HG03135 (cell line): ENCODE results near the gene CHN1.

Experiments
- ATAC-seq: cut with Tn5 transposase; IDR thresholded peaks from one replicate; pipeline ENCODE4 v1.9.1; 2021; ENCODE audit warnings: mild to moderate bottlenecking, moderate library complexity; ENCODE audit not compliant: unreplicated experiment

Gene CHN1

DNA sequence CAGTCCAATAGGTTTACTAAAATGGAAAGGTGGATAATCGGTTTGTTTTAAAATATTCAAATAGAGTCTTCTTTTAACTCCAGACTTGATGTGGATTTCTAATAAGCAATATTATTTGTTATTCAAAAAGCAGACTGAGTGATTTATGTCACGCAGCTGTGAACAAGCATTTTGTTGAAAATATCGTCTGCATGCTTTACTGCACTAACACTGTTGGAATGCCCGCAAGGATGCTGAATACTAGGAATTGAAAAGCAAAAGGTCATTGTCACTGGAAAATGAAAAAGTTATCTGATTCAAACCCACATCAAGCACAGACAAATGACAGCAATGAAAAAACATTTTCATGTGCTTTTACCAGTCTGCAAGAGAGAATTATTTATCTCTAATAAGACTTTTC, 31.1 kb downstream of the CHN1 start:
- ATAC-seq, result no peak

DNA sequence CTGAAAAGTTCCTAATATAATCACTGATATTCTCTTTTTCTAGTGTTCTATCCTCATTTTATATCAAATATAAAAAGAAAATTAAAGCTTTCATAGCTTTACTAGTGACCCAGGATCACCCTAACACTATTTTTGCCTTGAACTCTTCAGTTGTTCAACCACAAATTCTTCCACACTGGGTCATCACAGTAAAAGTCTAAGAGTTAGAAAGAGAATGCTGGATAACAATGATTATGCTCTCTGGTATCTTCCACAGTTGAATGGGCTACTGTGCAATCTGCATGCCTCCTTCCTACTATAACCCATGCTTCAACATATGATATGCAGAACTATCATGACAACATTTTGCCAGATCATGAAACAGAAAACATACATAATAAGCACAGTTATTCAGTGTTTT, 32.3 kb downstream of the CHN1 start:
- ATAC-seq, result no peak

DNA sequence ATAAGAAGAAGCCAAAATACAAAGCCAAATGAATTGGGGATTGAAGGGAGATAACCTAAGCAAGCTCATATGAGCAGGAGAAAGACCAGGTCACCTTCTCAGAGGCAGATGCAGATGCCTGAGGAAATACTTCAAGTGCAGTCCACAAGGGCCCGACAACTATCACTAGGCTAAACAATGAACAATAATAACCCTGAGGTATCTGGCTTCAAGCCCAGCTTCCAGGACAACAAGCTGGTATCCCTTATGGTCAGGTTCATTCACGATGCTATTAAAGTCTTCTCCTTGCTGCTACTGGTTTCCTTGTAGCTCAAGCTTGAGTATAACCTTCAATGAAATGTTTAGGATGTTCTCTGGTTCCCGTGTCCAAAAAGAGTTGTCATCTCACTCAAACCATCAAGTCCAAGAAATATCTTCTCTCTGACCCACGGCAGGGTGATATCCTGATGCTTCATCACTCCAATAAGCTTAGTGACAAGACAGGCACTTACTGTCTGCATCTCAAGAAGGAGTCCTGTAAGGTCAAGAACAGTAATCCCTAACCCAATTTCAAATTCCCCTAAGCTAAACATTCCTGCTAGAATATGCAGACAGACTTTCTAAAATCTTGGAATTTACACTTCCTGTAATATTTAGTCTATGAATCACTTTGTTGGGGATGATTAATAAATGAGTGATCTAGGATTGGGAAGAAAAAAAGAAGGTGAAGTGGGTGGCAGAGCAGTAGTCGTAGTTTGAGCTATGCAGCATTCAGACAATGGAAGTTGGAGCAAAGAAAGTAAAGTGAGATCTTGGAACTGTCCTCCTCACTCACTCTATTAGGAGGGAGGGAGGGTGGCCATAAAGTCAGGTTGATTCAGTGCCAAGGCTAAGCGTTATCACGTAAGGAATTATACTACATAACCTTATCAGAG, 33.1 kb downstream of the CHN1 start:
- no peak for ATAC-seq

DNA sequence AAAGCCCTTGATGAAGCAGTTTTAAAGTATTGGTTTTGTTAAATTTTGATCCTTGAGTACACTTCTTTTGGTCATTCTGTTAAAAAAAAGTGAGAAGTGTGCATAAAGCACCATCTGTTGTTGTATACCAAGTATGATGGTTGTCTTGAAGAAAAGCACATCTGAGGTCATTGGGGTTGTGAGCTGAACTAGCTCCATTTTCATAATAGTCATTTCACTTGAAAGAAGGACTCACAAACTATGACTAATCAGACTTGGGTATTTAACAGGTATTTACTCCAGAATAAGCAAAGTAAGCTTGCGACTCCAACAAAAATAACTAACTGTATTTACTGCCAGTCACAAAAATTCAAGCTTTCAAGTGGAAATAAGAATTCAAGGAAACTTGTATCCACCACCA, 35.1 kb downstream of the CHN1 start:
- ATAC-seq, result no peak

DNA sequence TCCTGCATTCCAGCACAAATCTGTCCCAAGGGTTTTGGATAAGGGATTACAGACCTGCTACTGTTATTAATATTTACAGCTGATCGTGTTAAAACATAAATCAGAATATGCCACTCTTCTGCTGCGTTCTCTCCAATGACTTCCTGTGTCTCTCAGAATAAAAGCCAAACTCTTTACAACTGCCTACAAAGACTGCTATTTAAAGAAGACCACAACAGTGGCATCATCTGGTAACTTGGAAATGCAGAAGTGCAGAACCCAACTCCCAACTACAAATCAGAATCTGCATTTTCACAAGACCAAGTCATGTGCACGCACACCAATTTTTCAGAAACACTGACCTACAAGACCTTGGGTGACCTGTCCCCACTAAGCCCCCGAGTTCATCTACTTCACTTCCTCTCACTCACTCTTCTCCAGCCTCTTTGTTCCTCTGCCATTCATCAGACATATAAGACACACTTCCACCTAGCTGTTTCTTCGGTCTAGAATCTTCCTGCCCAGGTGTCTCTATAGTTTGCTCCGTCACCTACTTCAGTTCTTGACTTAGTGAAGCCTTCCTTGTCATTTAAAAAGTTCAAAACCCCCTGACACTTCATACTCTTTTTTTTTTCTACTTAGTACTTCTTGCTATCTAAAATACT, 36.0 kb downstream of the CHN1 start:
- ATAC-seq, result no peak

DNA sequence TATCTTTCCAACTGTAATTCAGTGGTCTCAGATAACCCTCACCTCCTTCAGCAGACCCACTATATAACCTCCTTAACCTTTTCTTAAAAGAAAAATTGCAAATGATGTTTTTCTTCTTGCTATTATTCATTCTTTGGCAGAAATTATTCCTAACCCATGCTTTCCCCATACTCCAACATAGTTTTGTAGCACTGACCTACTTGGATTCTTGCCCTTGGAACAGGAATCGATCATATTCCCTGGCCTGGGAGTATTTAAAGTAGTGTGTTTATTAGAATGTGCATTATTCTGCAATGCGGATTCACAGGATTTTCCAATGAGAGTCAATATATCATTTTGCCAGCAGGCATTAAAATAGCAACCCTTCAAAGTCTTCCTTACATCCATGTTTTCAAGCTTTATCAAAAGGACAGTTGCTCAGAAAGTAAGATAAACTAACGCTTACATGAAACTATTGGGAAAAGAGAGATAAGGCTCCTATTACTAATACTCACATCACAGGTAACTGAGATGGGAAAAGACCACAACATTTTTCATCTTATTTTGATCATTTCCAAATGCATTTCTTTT, 37.4 kb downstream of the CHN1 start:
- no peak for ATAC-seq

DNA sequence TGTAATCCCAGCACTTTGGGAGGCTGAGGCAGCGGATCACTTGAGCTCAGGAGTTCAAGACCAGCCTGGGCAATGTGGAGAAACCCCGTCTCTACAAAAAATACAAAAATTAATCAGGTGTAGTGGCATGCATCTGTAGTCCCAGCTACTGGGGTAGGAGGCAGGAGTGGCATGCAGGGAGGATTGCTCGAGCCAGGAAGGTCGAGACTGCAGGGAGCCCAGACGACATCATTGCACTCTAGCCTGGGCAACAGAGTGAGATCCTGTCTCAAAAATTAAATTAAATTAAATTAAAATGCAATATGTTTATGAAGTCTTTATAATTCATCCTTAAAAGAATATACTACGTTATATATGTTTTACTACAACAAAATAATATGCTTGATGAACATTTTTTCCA, 38.1 kb downstream of the CHN1 start:
- ATAC-seq, result no peak

DNA sequence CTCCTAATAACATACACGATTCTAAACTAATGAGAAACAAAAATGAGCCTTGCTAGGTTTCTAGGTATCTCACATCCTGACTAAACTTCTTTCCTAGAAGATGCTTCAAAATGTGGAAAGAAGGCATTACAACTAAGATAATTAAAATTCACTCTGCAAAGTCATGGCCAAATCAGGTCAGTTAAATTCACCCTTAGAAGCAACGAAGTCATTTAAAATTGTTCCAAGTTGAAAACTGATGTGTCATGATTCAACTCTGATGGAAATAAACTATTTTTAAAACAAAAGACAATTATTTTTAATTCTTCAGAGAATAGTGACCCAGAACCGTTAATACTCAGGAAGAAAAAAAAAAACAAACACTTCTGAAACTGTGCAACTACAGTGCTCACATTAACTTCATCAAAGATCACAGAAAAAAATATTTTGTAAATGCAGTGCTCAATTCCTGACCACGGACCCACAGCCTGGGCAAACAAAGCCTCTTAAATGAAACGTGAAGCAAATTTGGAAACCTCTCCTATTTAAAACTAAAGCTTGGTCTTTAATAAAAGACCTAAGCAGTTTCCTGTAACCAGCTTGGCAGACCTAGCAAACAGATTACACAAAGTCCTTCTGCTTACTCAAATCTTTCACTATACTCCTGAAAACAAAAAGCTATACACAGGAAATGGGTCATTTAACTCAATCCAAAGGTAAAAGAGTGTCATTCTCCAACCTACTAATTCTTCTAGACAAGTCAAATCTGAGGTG, 39.0 kb downstream of the CHN1 start:
- ATAC-seq, result no peak

DNA sequence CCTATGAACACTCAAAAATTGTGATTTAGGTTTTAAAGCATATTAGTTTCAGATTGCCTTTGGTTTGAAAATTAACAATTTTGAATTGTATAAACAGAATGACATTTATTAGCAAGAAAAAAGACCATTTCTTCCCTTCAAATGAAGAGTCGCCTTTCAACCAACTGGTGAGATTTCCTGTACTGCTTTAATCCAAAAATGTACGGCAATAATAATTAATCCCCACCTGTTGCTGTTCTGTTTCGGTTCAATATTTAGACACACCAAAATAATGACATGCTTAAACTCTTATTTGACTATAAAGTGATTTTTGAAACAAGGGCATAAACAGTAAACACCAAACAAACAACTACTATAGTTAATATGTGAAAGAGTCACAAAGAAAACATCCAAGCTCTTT, 39.6 kb downstream of the CHN1 start:
- no peak for ATAC-seq

DNA sequence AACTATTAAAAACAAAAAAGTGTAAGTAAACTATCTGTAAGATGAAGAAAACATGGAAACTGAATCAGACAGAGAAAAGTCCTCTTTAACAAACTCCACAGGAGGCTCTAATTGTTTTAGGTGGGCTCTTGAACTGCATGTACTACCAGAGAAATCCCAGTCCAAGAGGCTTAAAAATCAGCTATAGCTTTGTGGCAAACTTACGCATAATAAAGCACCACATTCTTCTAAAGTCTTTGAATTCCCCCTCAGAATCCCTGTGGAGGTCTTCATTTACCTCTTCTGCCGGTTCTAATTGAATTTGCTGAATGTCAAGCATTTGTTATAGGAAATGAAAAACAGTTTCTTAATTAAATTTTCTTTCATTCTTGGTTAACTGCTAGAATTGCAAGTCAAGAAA, 40.8 kb downstream of the CHN1 start:
- ATAC-seq, result no peak

DNA sequence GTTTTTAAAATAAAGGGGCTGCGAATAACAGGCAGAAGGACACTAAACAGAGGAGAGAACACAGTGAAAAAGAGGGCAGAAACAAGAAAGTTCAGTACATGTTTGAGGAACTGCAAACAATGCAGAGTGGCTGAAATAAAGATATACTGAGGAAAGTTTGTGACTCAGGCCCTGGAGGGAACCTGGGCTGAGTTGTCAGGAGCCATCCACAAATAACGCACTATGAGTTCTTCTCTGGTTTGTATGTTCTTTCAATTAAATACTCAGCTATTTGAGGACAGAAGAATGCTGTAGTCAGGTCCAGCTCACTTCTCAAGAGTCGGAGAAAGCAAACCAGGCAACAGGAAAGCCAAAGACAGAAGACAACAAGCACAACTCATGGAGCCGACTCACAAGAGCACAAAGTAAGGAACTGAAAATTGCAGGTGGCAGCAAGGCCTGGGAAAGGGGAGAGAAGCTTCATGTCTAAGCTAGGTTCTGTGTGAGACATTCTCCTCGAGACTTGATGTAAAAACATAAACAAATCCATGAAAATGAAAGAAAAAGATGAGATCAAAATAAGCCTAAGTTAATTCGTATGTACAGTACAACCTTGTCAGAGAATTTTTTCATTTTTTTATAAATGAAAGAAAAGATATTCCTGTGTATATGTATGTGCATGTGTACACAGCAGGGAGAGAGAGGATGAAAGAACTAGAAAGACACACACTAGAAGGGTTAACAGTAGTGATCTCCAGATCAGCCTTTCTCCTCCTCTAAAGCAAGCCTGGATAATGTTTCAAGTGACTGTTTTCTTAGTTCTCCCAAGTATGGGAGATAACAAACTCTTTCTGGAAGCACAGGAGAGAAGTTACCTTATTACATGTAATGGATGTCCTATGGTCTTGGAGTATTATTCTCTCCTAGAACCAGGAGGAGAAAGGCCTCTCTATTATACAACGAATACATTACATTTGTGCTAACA, 41.5 kb downstream of the CHN1 start:
- ATAC-seq, result no peak

DNA sequence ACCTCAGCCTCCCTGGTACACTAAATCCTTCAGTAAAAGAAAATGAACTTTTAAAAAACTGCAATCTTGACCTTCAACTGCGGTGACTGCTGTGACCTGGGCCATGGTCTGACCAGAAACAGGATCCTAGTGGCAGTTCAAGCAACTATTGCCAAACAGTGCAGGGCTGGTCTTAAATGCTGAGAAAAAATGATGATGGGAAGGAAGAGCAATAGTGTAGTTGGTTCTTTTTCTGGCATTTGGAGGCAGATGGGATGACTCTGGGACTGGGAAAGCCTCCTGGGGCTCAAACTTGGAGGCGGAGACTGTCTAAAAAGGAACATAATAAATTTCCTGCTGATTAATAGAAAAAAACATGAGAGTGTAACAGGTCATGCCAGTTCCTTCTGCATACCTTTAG, 45.4 kb downstream of the CHN1 start:
- ATAC-seq, result no peak

DNA sequence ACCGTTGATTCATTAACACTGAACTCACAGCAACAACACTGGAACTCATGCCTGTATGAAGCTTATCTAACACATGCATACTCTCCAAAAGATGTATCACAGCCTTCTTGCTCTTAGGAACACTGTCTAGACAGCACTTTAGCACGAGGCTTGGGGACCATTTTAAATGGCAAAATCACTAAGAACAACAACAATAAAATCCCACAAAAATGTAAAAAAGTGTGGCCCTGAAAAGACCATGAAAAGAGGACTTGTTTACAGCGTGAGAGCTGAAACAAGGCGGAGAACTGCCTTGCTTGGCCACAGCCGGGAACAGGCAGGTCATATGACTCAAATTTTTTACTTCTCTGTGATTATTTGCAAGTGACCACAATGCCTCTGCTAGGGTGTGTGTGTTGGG, 48.1 kb downstream of the CHN1 start:
- no peak for ATAC-seq

DNA sequence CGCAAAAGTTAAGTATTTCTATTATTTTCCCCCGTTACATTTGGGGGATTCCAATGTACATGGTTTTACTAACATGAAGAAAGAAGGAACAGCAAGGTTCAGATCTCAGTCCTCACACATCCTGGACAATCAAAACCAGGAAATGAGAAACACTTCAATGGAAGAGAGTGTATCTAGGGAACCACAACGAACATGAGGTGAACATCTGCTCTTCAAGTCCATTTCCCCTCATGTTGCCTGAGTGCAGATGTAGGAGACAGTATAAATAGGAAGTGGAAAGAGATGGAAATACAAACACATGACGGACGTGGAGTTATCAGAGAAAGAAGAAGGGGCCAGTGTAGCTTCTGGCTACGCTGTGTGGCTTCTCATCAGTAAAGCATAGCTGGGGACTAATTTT, 52.6 kb downstream of the CHN1 start:
- no peak for ATAC-seq

DNA sequence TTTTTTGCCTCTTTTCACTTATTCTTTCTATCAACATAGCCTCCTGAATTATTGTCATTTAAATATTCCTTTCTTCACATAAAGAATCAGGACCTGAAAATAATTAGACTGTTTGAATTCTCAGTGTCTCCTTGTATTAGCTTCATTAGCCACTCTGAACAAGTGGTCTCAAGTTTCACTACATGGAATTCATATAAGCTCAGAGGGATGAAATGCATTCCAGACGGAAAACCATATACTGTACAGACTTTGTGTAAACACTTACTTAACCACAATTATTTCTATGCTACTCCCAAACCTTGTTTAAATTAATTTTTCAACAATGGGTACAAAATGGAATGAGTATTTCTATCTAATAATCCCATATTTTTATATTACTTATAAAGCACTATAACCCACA, 53.4 kb downstream of the CHN1 start:
- ATAC-seq, result no peak

DNA sequence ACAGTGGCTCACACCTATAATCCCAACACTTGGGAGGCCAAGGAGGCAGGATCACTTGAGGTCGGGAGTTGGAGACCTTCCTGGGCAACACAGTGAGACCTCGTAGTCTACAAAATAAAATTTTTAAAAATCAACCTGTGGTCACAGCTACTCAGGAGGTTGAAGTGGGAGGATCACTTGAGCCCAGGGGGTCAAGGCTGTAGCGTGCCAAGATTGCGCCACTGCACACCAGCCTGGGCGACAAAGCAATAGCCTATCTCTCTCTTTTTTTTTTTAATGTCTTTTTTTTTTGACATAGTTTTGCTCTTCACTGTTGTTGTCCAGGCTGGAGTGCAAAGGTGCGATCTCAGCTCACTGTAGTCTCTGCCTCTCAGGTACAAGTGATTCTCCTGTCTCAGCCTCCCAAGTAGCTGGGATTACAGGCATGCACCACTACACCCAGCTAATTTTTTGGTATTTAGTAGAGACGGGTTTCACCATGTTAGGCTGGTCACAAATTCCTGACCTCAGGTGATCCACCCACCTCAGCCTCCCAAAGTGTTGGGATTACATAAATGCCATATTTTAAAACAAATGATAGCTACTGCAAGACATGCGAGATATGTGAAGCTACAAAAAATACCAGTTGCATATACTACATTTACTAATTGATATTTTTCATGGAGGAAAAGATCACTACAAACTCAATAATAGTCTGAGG, 55.0 kb downstream of the CHN1 start:
- ATAC-seq, result no peak

DNA sequence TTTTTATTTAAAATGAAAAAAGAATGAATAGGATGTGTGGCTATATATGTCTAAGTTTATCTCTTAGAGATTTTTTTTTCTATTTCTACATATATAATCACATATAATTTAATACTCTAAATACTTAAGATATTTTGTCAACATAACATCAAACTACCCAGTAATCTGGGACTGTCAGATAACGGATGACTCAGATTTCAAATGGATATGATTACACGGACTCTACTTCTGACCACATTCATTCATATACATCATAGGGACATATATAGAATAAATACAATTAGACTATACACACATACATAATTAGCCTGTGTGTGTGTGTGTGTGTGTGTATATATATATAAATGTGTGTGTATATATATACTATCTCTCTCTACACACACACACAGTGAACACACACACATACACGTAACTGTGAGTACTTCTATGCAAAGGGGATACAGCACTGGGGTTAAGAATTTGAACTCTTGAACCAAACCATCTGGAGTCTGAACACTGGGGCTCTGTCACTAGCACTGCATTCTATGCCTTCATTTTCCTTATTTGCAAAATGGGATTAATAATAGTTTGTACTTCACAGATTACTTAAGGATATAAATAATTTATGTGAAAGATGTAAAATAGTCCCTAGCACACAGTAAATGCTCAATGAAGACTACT, 59.5 kb downstream of the CHN1 start:
- no peak for ATAC-seq

DNA sequence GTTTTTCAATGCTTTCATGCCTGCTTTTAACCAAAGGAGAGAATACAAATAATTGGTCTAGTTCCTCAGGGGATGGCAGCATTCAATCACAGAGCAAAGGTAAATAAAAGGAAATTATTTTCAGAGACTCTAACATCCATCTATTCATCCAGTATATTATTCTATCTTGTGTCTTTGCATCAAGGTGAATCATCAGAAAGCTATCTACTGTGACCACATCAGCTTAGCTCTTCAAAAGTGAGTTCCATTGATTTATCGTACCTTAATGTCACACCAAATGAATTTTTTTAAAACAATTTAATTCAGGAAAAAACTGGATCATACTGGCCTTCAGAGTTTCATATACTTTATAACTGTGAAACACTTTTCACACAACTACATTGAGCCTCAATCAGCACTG, 66.1 kb downstream of the CHN1 start:
- no peak for ATAC-seq

DNA sequence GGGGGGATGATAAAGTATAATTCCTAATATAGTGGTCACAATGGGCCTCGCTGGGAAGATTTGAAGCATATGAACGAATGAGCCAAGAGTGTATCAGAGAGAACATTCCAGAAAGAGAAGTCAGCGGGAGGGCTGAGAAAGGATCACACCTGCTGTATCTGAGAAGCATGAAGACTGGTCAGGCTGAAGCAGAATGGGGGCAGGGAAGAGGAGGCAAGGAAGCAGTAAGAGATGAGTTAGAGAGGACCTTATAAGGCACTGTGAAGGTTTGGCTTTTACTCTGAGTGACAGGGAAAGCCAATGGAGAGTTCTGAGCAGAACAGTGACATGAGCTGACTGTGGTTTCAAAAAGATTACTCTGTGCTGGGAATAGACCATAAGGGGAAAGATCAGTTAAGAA, 73.5 kb downstream of the CHN1 start:
- no peak for ATAC-seq
